GM20431 (cell line): ENCODE data around the gene NABP2.
"Not testable (repeated sequence)": the region's sequence is repeated elsewhere in the genome, so short reads cannot be mapped to it uniquely, and the experiment has no call there.

ENCODE experiments used
- in situ Hi-C: fragments of 300-500 bp; cut with MseI, MboI; formaldehyde crosslinking; loops from one replicate; pipeline ENCODE4 v1.15.0; 2020; ENCODE audit warnings: low sequenced_read_pairs; ENCODE audit not compliant: unreplicated experiment

Gene NABP2

GRCh38 chr12:56224102-56224701 is at the start of gene NABP2:
Gene NABP2, plus strand, starts transcription at chr12:56224342. Its CDS starts 515 bp downstream, at chr12:56224857.
- in situ Hi-C loops, result no loop called here

GRCh38 chr12:56178347-56178746 is 45.8 kb upstream of the NABP2 start:
- in situ Hi-C loops, result no loop called here

- in situ Hi-C loops, result no loop called here
These were observed 37.2 kb upstream of the NABP2 start for GRCh38 chr12:56186957-56187356.

GRCh38 chr12:56188131-56188777 is 35.9 kb upstream of the NABP2 start:
- in situ Hi-C loops, result no loop called here

- in situ Hi-C loops, result no loop called here
These were observed 35.4 kb upstream of the NABP2 start for GRCh38 chr12:56188778-56189098.

- in situ Hi-C loops, result no loop called here
These were observed 34.8 kb upstream of the NABP2 start, which contains the start of gene SMARCC2 for GRCh38 chr12:56189099-56189917. Gene SMARCC2, minus strand, starts transcription at chr12:56189483. Its CDS starts 22 bp downstream, at chr12:56189461.

- in situ Hi-C loops, result no loop called here
These were observed 34.0 kb upstream of the NABP2 start for GRCh38 chr12:56189918-56190694.

GRCh38 chr12:56190695-56191155 is 33.4 kb upstream of the NABP2 start:
- in situ Hi-C loops, result no loop called here

- in situ Hi-C loops, result no loop called here
These were observed 31.6 kb upstream of the NABP2 start for GRCh38 chr12:56192582-56192981.

- in situ Hi-C loops, result no loop called here
These were observed 31.0 kb upstream of the NABP2 start for GRCh38 chr12:56193025-56193578.

GRCh38 chr12:56196818-56197550 is 27.2 kb upstream of the NABP2 start:
- in situ Hi-C loops, result not testable (repeated sequence)

GRCh38 chr12:56197921-56198635 is 26.1 kb upstream of the NABP2 start:
- in situ Hi-C loops, result no loop called here

GRCh38 chr12:56198836-56199235 is 25.3 kb upstream of the NABP2 start:
- in situ Hi-C loops, result no loop called here

- in situ Hi-C loops, result no loop called here
These were observed 21.8 kb upstream of the NABP2 start for GRCh38 chr12:56202366-56202765.

- in situ Hi-C loops, result no loop called here
These were observed 21.3 kb upstream of the NABP2 start for GRCh38 chr12:56202838-56203237.

GRCh38 chr12:56204275-56204674 is 19.9 kb upstream of the NABP2 start:
- in situ Hi-C loops, result no loop called here

- in situ Hi-C loops, result no loop called here
These were observed 18.7 kb upstream of the NABP2 start for GRCh38 chr12:56205445-56205844.

- in situ Hi-C loops, result no loop called here
These were observed 17.5 kb upstream of the NABP2 start for GRCh38 chr12:56206452-56207166.
